Measurements from ENCODE around the gene ELAVL3.
"Not testable (repeated sequence)": the region's sequence is repeated elsewhere in the genome, so short reads cannot be mapped to it uniquely, and the experiment has no call there.

Gene ELAVL3

GRCh38 chr19:11485245-11485837, 4.5 kb upstream of the ELAVL3 start:
- Histone ChIP-seq H3K9me3 (ENCODE audit: control insufficient read depth, low read length) (no peaks in the 10 kb centered on the region), H3K36me3 (ENCODE audit: control insufficient read depth, insufficient read depth, low read length) (peaks cover 8% of the 10 kb centered on the region), H3K4me1 (ENCODE audit: control insufficient read depth, insufficient read depth, low read length, poor library complexity, severe bottlenecking) (no peaks in the 10 kb centered on the region), H3K4me3 (ENCODE audit: extremely low read depth, insufficient read depth, low read length, poor library complexity, severe bottlenecking) (no peak overlapping the region), H3K27ac (ENCODE audit: low read depth, low read length, severe bottlenecking) (no peak overlapping the region)
- WGBS, 2 experiments (ENCODE audit: insufficient coverage in 2 of 2), result 91 to 92% methylated on average over 9 to 11 of the region's 13 CpGs

GRCh38 chr19:11483366-11484111, 2.7 kb upstream of the ELAVL3 start:
- WGBS, 2 experiments (ENCODE audit: insufficient coverage in 2 of 2), result 94 to 96% methylated on average over 38 to 49 of the region's 57 CpGs

GRCh38 chr19:11482384-11483050, 1.7 kb upstream of the ELAVL3 start:
- no peak overlapping the region for H3K27ac ChIP-seq (ENCODE audit: low read depth, low read length, severe bottlenecking)
- 5 to 10% methylated on average over 25 to 47 of the region's 58 CpGs for WGBS, 2 experiments (ENCODE audit: insufficient coverage in 2 of 2)
- H3K36me3 ChIP-seq (ENCODE audit: control insufficient read depth, insufficient read depth, low read length), result peaks cover 3% of the 10 kb centered on the region
- no peaks in the 10 kb centered on the region for H3K4me1 ChIP-seq (ENCODE audit: control insufficient read depth, insufficient read depth, low read length, poor library complexity, severe bottlenecking)
- no peaks in the 10 kb centered on the region for H3K9me3 ChIP-seq (ENCODE audit: control insufficient read depth, low read length)
- H3K4me3 ChIP-seq (ENCODE audit: extremely low read depth, insufficient read depth, low read length, poor library complexity, severe bottlenecking), result peak overlapping the region; percentile 33

More at GRCh38 chr19:11483366-11484111, 2.7 kb upstream of the ELAVL3 start:
- Histone ChIP-seq H3K4me1 (ENCODE audit: control insufficient read depth, insufficient read depth, low read length, poor library complexity, severe bottlenecking) (no peaks in the 10 kb centered on the region), H3K4me3 (ENCODE audit: extremely low read depth, insufficient read depth, low read length, poor library complexity, severe bottlenecking) (no peak overlapping the region), H3K9me3 (ENCODE audit: control insufficient read depth, low read length) (no peaks in the 10 kb centered on the region), H3K27ac (ENCODE audit: low read depth, low read length, severe bottlenecking) (no peak overlapping the region), H3K36me3 (ENCODE audit: control insufficient read depth, insufficient read depth, low read length) (peaks cover 3% of the 10 kb centered on the region)

DNA sequence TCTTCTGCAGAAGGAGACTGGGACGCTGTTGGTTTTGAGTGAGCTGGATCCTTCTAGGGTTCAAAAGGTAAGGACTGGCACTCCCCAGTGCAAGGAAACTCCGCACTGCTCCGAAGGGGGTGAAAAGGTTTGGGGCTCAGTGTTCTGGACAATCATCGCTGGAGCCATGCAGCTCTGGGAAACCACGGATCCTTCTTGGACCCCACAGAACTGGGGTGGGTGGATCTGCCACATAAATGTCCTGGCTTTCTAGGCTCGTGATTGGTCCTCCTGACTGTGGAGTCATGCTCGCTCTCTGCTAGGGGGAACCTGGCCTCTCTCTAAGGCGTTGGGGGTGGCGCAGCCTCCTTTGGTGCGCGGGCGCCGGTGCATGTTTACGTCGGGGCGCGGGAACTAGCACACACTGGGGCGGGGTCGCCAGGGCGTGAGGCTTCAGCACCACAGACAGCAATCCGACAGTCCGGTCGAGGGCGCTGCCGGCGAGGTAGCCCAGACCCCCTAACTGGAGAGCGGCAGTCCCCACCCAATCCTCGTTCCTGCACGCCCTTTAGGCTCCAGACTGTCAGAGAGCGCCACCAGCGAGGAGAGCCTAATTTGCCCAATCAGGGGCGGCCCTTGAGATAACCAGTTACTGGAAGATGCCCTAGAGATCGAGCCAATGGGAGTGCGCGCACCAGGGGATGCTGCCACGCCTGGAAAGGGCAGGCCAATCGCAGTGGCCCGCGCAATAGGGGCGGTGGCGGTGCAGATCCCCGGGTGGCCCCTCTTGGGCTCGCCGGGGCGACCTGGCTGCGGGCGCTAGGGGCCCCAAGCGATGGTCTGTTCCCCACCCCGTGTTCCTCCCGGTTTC, 913 bp upstream of the ELAVL3 start:
- peaks cover 3% of the 10 kb centered on the region for H3K36me3 ChIP-seq (ENCODE audit: control insufficient read depth, insufficient read depth, low read length)
- H3K4me3 ChIP-seq (ENCODE audit: extremely low read depth, insufficient read depth, low read length, poor library complexity, severe bottlenecking), result peak overlapping the region; percentile 33
- H3K27ac ChIP-seq (ENCODE audit: low read depth, low read length, severe bottlenecking), result no peak overlapping the region
- 12 to 20% methylated on average over 33 to 49 of the region's 50 CpGs for WGBS, 2 experiments (ENCODE audit: insufficient coverage in 2 of 2)
- no peaks in the 10 kb centered on the region for H3K9me3 ChIP-seq (ENCODE audit: control insufficient read depth, low read length)
- H3K4me1 ChIP-seq (ENCODE audit: control insufficient read depth, insufficient read depth, low read length, poor library complexity, severe bottlenecking), result no peaks in the 10 kb centered on the region

GRCh38 chr19:11479898-11480714, 740 bp downstream of the ELAVL3 start:
- WGBS, 2 experiments (ENCODE audit: insufficient coverage in 2 of 2), result 13 to 18% methylated on average over 55 to 69 of the region's 86 CpGs
- H3K27ac ChIP-seq (ENCODE audit: low read depth, low read length, severe bottlenecking), result no peak overlapping the region
- H3K4me1 ChIP-seq (ENCODE audit: control insufficient read depth, insufficient read depth, low read length, poor library complexity, severe bottlenecking), result no peaks in the 10 kb centered on the region
- peaks cover 3% of the 10 kb centered on the region for H3K36me3 ChIP-seq (ENCODE audit: control insufficient read depth, insufficient read depth, low read length)
- no peaks in the 10 kb centered on the region for H3K9me3 ChIP-seq (ENCODE audit: control insufficient read depth, low read length)
- H3K4me3 ChIP-seq (ENCODE audit: extremely low read depth, insufficient read depth, low read length, poor library complexity, severe bottlenecking), result no peak overlapping the region

DNA sequence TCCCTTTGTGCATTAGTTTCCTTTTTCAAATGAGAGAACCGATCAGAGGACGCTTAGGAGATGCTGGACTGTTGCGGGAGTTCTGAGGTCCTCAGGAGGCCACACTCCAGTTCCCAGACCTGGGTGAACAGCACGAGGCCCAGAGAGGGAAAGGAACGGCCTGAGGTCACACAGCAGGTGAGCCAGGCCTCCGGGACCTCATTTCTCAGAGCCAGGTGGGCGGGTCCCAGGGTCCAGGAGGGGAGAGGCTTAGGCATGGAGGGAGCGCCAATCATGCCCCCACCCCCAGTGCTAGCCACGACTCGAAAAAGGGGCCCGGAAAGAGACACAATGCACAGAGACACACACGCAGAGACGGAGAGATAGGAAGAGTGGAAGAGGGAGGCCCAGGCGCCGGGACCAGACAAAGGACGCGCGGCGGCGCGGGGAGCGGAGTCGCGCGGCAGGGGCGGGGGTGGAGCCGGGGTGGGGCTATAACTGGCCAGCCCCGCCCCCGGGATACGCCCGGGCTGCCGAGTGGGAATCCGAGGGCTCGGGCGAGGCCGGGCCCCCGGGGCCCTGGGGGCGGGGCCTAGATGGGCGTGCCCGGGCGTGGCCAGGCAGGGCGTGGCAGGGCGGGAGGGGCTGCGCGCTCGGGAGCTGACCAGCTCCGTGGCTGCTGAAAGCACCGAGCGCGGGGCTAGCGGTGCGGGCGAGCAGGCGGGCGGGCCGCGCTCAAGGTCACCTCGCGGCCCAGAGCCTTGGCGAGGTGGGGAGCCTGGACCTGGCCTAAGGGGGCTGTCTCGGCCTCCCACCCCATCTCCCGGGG, 1.6 kb downstream of the ELAVL3 start:
- 17 to 22% methylated on average over 43 to 47 of the region's 62 CpGs for WGBS, 2 experiments (ENCODE audit: insufficient coverage in 2 of 2)
- no peaks in the 10 kb centered on the region for H3K4me1 ChIP-seq (ENCODE audit: control insufficient read depth, insufficient read depth, low read length, poor library complexity, severe bottlenecking)
- no peaks in the 10 kb centered on the region for H3K9me3 ChIP-seq (ENCODE audit: control insufficient read depth, low read length)
- H3K27ac ChIP-seq (ENCODE audit: low read depth, low read length, severe bottlenecking), result no peak overlapping the region
- H3K4me3 ChIP-seq (ENCODE audit: extremely low read depth, insufficient read depth, low read length, poor library complexity, severe bottlenecking), result no peak overlapping the region
- H3K36me3 ChIP-seq (ENCODE audit: control insufficient read depth, insufficient read depth, low read length), result peaks cover 3% of the 10 kb centered on the region

DNA sequence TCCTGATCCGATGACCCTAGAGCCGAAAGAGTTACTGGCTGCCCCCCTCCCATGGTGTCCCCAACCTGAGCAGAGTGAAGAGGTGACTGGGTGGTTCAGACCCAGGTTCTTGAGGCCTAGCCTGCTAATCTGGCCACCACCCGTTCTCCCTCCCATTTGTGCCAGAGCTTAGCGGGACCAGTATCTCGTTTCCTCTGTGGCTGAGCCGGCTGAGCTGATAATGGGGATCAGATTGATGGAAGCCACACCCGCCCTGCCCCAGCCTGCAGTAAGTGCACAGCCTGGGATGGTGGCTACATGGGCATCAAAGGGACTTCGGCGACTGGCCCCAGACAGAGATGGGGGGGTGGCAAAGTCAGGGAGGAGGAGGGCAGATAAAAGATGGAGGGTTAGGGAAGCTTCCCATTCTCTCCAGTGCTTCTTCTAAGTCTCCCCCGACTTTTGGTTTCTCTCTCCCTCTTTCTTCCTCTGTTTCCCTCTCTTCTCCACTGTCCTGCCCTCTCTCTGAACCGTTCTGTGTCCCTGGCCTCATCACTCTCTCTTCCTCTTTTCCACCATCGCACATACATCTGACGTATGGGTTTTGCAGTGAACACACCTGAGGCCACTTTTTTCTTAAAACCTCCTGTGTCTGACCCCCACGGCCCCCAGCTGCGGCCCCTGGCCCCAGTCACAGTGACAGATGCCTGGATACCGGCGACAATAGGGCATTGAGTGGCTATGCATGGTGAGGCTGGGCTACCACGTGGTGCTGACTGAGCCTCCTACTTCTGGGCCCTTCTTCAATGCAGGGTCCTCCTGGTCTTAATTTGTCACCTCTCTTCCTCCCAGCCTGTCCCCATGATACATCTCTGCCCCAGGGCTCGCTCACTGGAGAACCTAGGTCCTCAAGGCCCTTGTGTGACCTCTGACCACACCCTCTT, 2.4 kb downstream of the ELAVL3 start:
- Histone ChIP-seq H3K27ac (ENCODE audit: low read depth, low read length, severe bottlenecking) (no peak overlapping the region), H3K36me3 (ENCODE audit: control insufficient read depth, insufficient read depth, low read length) (no peaks in the 10 kb centered on the region), H3K4me1 (ENCODE audit: control insufficient read depth, insufficient read depth, low read length, poor library complexity, severe bottlenecking) (no peaks in the 10 kb centered on the region), H3K4me3 (ENCODE audit: extremely low read depth, insufficient read depth, low read length, poor library complexity, severe bottlenecking) (no peak overlapping the region), H3K9me3 (ENCODE audit: control insufficient read depth, low read length) (no peaks in the 10 kb centered on the region)
- WGBS, 2 experiments (ENCODE audit: insufficient coverage in 2 of 2), result 80 to 82% methylated on average over 15 to 19 of the region's 19 CpGs

DNA sequence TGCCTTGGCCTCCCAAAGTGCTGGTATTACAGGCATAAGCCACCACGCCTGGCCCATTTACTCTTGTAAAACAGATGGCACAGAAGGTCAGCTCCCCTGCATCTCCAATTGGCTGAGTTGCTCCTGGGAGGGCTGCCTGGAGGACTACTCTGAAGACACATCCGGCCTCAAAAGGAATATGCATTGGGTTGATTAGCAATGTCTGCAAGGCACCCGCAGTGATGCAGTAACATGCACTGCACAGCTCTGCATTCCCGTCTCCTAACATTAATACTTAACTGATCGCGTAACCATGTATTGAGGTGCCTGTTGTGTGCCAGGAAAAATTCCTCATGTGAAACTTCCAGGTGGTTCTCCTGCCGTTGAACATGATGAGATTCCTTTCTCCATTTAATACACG, 5.0 kb downstream of the ELAVL3 start:
- WGBS, 2 experiments (ENCODE audit: insufficient coverage in 2 of 2), result 89 to 91% methylated on average over 6 to 7 of the region's 8 CpGs
- H3K36me3 ChIP-seq (ENCODE audit: control insufficient read depth, insufficient read depth, low read length), result no peaks in the 10 kb centered on the region

DNA sequence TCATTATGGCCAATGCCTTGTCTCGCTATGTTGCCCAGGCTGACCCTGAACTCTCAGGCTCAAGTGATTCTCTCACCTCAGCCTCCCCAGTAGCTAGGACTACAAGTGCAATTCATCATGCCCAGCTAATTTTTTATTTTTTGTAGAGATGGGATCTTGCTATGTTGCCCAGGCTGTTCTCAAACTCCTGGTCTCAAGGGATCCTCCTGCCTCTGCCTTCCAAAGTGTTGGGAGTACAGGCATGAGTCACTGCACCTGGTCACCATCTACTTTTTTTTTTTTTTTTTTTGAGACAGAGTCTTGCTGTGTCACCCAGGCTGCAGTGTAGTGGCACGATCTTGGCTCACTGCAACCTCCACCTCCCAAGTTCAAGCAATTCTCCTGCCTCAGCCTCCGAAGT, 5.5 kb downstream of the ELAVL3 start:
- H3K36me3 ChIP-seq (ENCODE audit: control insufficient read depth, insufficient read depth, low read length); H3K9me3 ChIP-seq (ENCODE audit: control insufficient read depth, low read length); H3K4me1 ChIP-seq (ENCODE audit: control insufficient read depth, insufficient read depth, low read length, poor library complexity, severe bottlenecking); H3K27ac ChIP-seq (ENCODE audit: low read depth, low read length, severe bottlenecking); H3K4me3 ChIP-seq (ENCODE audit: extremely low read depth, insufficient read depth, low read length, poor library complexity, severe bottlenecking): not testable (repeated sequence)
- 100% methylated on average over 1 of the region's 3 CpGs for WGBS, 2 experiments (ENCODE audit: insufficient coverage in 2 of 2)

More for the DNA sequence above, 5.0 kb downstream of the ELAVL3 start:
- H3K9me3 ChIP-seq (ENCODE audit: control insufficient read depth, low read length), result no peaks in the 10 kb centered on the region
- no peak overlapping the region for H3K27ac ChIP-seq (ENCODE audit: low read depth, low read length, severe bottlenecking)
- no peaks in the 10 kb centered on the region for H3K4me1 ChIP-seq (ENCODE audit: control insufficient read depth, insufficient read depth, low read length, poor library complexity, severe bottlenecking)
- no peak overlapping the region for H3K4me3 ChIP-seq (ENCODE audit: extremely low read depth, insufficient read depth, low read length, poor library complexity, severe bottlenecking)
